Measurements from ENCODE around the gene ACTN4.

- TF ChIP-seq CTCF (IDR thresholded peaks at IDR 0.05) = no peak
- TF ChIP-seq POLR2A (IDR thresholded peaks at IDR 0.05) = no peak
Measured at GRCh38 chr19:38737281-38737865, 89.9 kb downstream of the ACTN4 start.

All from heart left ventricle (tissue), 13 donors.